ENCODE measurements around the gene TMEM218.

TMEM218 gene

DNA sequence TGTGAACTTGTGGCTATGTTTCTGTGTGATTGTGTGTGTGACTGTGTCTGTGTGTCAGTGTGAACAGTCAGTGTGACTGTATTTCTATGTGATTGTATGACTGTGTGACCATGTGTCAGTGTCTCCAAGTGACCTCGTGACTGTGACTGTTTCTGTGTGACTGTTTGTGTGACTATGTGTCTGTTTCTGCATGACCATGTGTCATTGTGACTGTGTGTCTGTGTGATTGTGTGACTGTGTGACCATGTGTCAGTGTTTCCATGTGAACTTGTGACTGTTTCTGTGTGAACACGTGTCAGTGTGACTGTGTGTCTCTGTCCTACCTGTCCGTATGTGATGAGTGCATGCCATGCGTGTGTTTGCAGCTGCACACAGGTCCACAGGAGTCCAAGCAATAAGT lies 44.3 kb upstream of the TMEM218 start:
- no peaks in the 10 kb centered on the region for H3K36me3 ChIP-seq (ENCODE audit: low read depth)
- TF ChIP-seq, protein P1, sequence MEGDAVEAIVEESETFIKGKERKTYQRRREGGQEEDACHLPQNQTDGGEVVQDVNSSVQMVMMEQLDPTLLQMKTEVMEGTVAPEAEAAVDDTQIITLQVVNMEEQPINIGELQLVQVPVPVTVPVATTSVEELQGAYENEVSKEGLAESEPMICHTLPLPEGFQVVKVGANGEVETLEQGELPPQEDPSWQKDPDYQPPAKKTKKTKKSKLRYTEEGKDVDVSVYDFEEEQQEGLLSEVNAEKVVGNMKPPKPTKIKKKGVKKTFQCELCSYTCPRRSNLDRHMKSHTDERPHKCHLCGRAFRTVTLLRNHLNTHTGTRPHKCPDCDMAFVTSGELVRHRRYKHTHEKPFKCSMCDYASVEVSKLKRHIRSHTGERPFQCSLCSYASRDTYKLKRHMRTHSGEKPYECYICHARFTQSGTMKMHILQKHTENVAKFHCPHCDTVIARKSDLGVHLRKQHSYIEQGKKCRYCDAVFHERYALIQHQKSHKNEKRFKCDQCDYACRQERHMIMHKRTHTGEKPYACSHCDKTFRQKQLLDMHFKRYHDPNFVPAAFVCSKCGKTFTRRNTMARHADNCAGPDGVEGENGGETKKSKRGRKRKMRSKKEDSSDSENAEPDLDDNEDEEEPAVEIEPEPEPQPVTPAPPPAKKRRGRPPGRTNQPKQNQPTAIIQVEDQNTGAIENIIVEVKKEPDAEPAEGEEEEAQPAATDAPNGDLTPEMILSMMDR (IDR thresholded peaks at IDR 0.05; ENCODE audit: poor library complexity, severe bottlenecking): no peak
- no peak overlapping the region for H3K4me3 ChIP-seq (ENCODE audit: severe bottlenecking)
- H3K27ac ChIP-seq (ENCODE audit: poor library complexity, severe bottlenecking): no peak overlapping the region
- H3K27me3 ChIP-seq (ENCODE audit: insufficient read depth, poor library complexity, severe bottlenecking): no peaks in the 10 kb centered on the region
- no peaks in the 10 kb centered on the region for H3K4me1 ChIP-seq (ENCODE audit: insufficient read depth, poor library complexity, severe bottlenecking)
- no peaks in the 10 kb centered on the region for H3K9me3 ChIP-seq (ENCODE audit: severe bottlenecking)
- ATAC-seq (ENCODE audit: low read depth) (no peak), DNase-seq (ENCODE audit: low spot score) (peak; percentile 1)

DNA sequence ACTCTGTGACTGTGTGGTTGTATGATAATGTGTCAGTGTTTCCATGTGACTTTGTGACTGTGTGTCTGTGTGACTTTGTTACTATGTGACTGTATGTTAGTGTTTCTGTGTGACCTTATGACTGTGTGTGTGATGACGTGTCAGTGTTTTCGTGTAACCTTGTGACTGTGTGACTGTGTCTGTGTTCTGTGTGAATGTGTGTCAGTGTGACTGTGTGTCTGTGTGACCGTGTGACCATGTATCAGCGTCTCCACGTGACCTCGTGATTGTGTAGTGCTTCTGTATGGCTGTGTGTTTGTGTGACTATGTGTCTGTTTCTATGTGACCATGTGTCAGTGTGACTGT lies 43.6 kb upstream of the TMEM218 start:
- no peak for ATAC-seq (ENCODE audit: low read depth)
- TF ChIP-seq, protein P1 (IDR thresholded peaks at IDR 0.05; ENCODE audit: poor library complexity, severe bottlenecking): no peak

DNA sequence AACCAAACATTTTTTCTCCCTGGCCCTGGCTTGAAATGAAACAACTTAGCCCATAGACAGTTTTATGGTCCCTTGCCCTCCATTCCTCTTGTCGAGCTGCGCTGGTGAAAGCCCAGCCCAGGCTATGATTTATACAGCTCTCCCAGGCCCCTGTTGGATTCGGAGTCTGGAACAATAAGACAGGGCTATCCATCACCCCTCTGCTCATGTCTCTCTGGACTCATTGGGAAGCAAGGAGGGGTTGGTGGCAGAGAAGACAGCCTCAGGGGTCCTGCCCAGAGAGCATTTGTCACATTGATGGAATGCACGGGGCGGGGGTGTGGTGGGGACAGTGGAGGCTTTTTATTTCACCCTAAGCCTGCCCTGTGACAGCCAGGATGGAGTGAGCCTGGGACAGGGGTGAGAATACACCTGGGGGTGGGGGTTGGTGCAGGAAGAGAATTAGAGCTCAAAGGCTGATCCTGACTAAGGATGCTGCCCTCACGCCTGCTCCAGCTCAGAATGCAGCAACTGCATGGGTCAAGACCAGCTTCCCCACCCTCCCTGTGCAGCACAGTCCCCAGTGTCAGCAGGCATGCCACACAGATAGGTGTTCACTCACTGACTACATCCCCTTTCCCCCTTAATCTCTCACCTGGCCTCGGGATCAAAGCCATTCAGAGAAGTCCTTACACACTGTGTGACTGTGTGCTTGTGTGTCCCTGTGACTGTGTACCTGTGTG lies 43.1 kb upstream of the TMEM218 start:
- DNase-seq (ENCODE audit: low spot score) (peak; percentile 34), ATAC-seq (ENCODE audit: low read depth) (no peak)
- TF ChIP-seq, protein P1 (IDR thresholded peaks at IDR 0.05; ENCODE audit: poor library complexity, severe bottlenecking): no peak
- no peaks in the 10 kb centered on the region for H3K27me3 ChIP-seq (ENCODE audit: insufficient read depth, poor library complexity, severe bottlenecking)
- H3K9me3 ChIP-seq (ENCODE audit: severe bottlenecking): no peaks in the 10 kb centered on the region
- no peak overlapping the region for H3K27ac ChIP-seq (ENCODE audit: poor library complexity, severe bottlenecking)
- H3K4me1 ChIP-seq (ENCODE audit: insufficient read depth, poor library complexity, severe bottlenecking): no peaks in the 10 kb centered on the region
- H3K36me3 ChIP-seq (ENCODE audit: low read depth): no peaks in the 10 kb centered on the region
- no peak overlapping the region for H3K4me3 ChIP-seq (ENCODE audit: severe bottlenecking)

More for the DNA sequence above, 43.6 kb upstream of the TMEM218 start:
- Histone ChIP-seq H3K4me1 (ENCODE audit: insufficient read depth, poor library complexity, severe bottlenecking) (no peaks in the 10 kb centered on the region), H3K4me3 (ENCODE audit: severe bottlenecking) (no peak overlapping the region), H3K27ac (ENCODE audit: poor library complexity, severe bottlenecking) (no peak overlapping the region), H3K36me3 (ENCODE audit: low read depth) (no peaks in the 10 kb centered on the region), H3K27me3 (ENCODE audit: insufficient read depth, poor library complexity, severe bottlenecking) (no peaks in the 10 kb centered on the region), H3K9me3 (ENCODE audit: severe bottlenecking) (no peaks in the 10 kb centered on the region)
- peak; percentile 3 for DNase-seq (ENCODE audit: low spot score)

DNA sequence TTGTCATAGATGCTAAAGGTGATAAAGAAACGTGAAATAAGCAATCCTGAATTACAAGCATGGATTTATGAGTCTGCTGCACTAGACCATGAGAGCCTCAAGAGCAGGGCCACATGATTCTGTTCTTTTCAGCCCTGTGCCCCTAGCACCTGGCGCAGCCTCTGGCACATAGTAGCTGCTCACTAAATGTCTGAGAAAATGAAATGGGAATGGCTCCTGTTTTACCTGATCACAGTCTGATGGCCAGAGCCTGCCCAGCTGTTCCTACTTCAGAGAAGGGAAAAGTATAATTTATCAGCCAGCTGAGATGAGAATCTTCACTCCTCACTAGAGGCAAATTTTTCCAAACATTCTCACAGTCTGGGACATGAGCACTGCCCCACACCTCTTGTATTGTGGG lies 42.4 kb upstream of the TMEM218 start:
- Histone ChIP-seq H3K4me1 (ENCODE audit: insufficient read depth, poor library complexity, severe bottlenecking) (no peaks in the 10 kb centered on the region), H3K4me3 (ENCODE audit: severe bottlenecking) (no peak overlapping the region), H3K9me3 (ENCODE audit: severe bottlenecking) (no peaks in the 10 kb centered on the region), H3K36me3 (ENCODE audit: low read depth) (no peaks in the 10 kb centered on the region), H3K27ac (ENCODE audit: poor library complexity, severe bottlenecking) (no peak overlapping the region), H3K27me3 (ENCODE audit: insufficient read depth, poor library complexity, severe bottlenecking) (no peaks in the 10 kb centered on the region)
- peak; percentile 4 for DNase-seq (ENCODE audit: low spot score)
- TF ChIP-seq, protein P1 (IDR thresholded peaks at IDR 0.05; ENCODE audit: poor library complexity, severe bottlenecking): no peak
- ATAC-seq (ENCODE audit: low read depth): no peak

- no peaks in the 10 kb centered on the region for H3K9me3 ChIP-seq (ENCODE audit: severe bottlenecking)
- H3K27ac ChIP-seq (ENCODE audit: poor library complexity, severe bottlenecking): no peak overlapping the region
- TF ChIP-seq, protein P1 (IDR thresholded peaks at IDR 0.05; ENCODE audit: poor library complexity, severe bottlenecking): no peak
- no peaks in the 10 kb centered on the region for H3K4me1 ChIP-seq (ENCODE audit: insufficient read depth, poor library complexity, severe bottlenecking)
- H3K27me3 ChIP-seq (ENCODE audit: insufficient read depth, poor library complexity, severe bottlenecking): no peaks in the 10 kb centered on the region
- DNase-seq (ENCODE audit: low spot score) (no peak), ATAC-seq (ENCODE audit: low read depth) (no peak)
- H3K36me3 ChIP-seq (ENCODE audit: low read depth): no peaks in the 10 kb centered on the region
- H3K4me3 ChIP-seq (ENCODE audit: severe bottlenecking): no peak overlapping the region
These were observed 37.3 kb upstream of the TMEM218 start for GRCh38 chr11:125148743-125149142.

Measured in RWPE2 (cell line).